Glomerular visceral epithelial cell (primary cell): ENCODE results near the gene COBLL1.
"Not testable (repeated sequence)": the region's sequence is repeated elsewhere in the genome, so short reads cannot be mapped to it uniquely, and the experiment has no call there.

Experiments used
- DNase-seq: peaks from one replicate; pipeline ENCODE4 v3.0.0-alpha.2; 2016; ENCODE audit errors: extremely low spot score

COBLL1 gene

GRCh38 chr2:164859906-164860693 is 18.5 kb upstream of the COBLL1 start:
- not testable (repeated sequence) for DNase-seq

- DNase-seq, result no peak
These were observed 17.7 kb upstream of the COBLL1 start for GRCh38 chr2:164859251-164859818.

GRCh38 chr2:164852086-164852485 is 10.5 kb upstream of the COBLL1 start:
- no peak for DNase-seq

GRCh38 chr2:164850235-164850634 is 8.6 kb upstream of the COBLL1 start:
- peak; percentile 17 for DNase-seq

GRCh38 chr2:164849506-164849905 is 7.9 kb upstream of the COBLL1 start:
- no peak for DNase-seq

GRCh38 chr2:164847981-164848741 is 6.5 kb upstream of the COBLL1 start:
- no peak for DNase-seq

GRCh38 chr2:164847291-164847690 is 5.7 kb upstream of the COBLL1 start:
- no peak for DNase-seq

GRCh38 chr2:164846276-164846675 is 4.7 kb upstream of the COBLL1 start:
- DNase-seq, result no peak

GRCh38 chr2:164843346-164843911 is 1.8 kb upstream of the COBLL1 start:
- peak; percentile 11 for DNase-seq

- DNase-seq, result no peak
These were observed 972 bp upstream of the COBLL1 start for GRCh38 chr2:164842624-164842966.

GRCh38 chr2:164840930-164841718 is 499 bp downstream of the COBLL1 start:
- DNase-seq, result peak; percentile 86

GRCh38 chr2:164840458-164840929 is 1.1 kb downstream of the COBLL1 start:
- DNase-seq, result peak; percentile 56

GRCh38 chr2:164839914-164840457 is 1.6 kb downstream of the COBLL1 start:
- peak; percentile 65 for DNase-seq

GRCh38 chr2:164837807-164838206 is 3.8 kb downstream of the COBLL1 start:
- DNase-seq, result no peak

GRCh38 chr2:164836907-164837306 is 4.7 kb downstream of the COBLL1 start:
- no peak for DNase-seq

GRCh38 chr2:164835302-164835701 is 6.3 kb downstream of the COBLL1 start:
- DNase-seq, result no peak

GRCh38 chr2:164831887-164832286 is 9.7 kb downstream of the COBLL1 start:
- no peak for DNase-seq

- no peak for DNase-seq
These were observed 10.4 kb downstream of the COBLL1 start for GRCh38 chr2:164831180-164831579.

- DNase-seq, result no peak
These were observed 15.1 kb downstream of the COBLL1 start for GRCh38 chr2:164826293-164827243.

- peak; percentile 49 for DNase-seq
These were observed 16.8 kb downstream of the COBLL1 start for GRCh38 chr2:164824872-164825271.
